ENCODE results near the gene CDH13.

- TF ChIP-seq, protein P1, sequence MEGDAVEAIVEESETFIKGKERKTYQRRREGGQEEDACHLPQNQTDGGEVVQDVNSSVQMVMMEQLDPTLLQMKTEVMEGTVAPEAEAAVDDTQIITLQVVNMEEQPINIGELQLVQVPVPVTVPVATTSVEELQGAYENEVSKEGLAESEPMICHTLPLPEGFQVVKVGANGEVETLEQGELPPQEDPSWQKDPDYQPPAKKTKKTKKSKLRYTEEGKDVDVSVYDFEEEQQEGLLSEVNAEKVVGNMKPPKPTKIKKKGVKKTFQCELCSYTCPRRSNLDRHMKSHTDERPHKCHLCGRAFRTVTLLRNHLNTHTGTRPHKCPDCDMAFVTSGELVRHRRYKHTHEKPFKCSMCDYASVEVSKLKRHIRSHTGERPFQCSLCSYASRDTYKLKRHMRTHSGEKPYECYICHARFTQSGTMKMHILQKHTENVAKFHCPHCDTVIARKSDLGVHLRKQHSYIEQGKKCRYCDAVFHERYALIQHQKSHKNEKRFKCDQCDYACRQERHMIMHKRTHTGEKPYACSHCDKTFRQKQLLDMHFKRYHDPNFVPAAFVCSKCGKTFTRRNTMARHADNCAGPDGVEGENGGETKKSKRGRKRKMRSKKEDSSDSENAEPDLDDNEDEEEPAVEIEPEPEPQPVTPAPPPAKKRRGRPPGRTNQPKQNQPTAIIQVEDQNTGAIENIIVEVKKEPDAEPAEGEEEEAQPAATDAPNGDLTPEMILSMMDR (IDR thresholded peaks at IDR 0.05 in 2 of 3, conservative IDR thresholded peaks at IDR 0.05 in 1 of 3; ENCODE audit: control insufficient read depth in 2 of 3, extremely low read depth in 1 of 3, insufficient read depth in 1 of 3, low read depth in 3 of 3, low read length in 3 of 3) = no peak
- TF ChIP-seq POLR2A (IDR thresholded peaks at IDR 0.05; ENCODE audit: low read depth, low read length) (no peak), MTA2 (IDR thresholded peaks at IDR 0.05; ENCODE audit: low read depth) (no peak), NKRF (conservative IDR thresholded peaks at IDR 0.05) (no peak), STAT1 (conservative IDR thresholded peaks at IDR 0.05) (no peak), SUZ12 (IDR thresholded peaks at IDR 0.05; ENCODE audit: unreplicated experiment) (no peak), POLR2AphosphoS5 (IDR thresholded peaks at IDR 0.05; ENCODE audit: low read length) (no peak), REST (IDR thresholded peaks at IDR 0.05; ENCODE audit: low read depth, low read length) (no peak)
These were observed 922.8 kb downstream of the CDH13 start for GRCh38 chr16:83549316-83550182.
